ENCODE measurements around the gene OR4S1.
"Not testable (repeated sequence)": the region's sequence is repeated elsewhere in the genome, so short reads cannot be mapped to it uniquely, and the experiment has no call there.

The OR4S1 gene, protein sequence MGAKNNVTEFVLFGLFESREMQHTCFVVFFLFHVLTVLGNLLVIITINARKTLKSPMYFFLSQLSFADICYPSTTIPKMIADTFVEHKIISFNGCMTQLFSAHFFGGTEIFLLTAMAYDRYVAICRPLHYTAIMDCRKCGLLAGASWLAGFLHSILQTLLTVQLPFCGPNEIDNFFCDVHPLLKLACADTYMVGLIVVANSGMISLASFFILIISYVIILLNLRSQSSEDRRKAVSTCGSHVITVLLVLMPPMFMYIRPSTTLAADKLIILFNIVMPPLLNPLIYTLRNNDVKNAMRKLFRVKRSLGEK

DNA sequence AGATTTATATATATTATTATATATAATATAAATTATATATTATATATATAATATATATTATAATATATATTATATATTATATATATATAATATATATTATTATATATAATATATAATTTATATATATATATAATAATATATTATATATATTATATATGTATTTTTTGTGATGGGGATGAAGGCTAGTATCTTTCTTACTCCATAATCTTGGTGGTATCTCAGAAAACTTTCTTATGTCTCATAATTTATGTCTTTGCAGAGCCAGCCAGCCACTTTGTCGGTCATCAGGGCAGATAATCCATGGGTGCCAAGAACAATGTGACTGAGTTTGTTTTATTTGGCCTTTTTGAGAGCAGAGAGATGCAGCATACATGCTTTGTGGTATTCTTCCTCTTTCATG, at the start of gene OR4S1:
Gene OR4S1, plus strand, starts transcription at position 301 of the 400 bp plus-strand sequence. Its CDS starts 0 bp downstream, at position 301.
- Histone ChIP-seq H3K27me3 (ENCODE audit: control insufficient read depth, insufficient read depth, low read length) (no peaks in the 10 kb centered on the region), H3K4me1 (ENCODE audit: control insufficient read depth, low read depth, low read length) (no peaks in the 10 kb centered on the region), H3K9me3 (ENCODE audit: control insufficient read depth, low read depth, low read length) (peaks cover 47% of the 10 kb centered on the region), H3K36me3 (ENCODE audit: control insufficient read depth, low read depth, low read length) (no peaks in the 10 kb centered on the region), H3K4me3 (ENCODE audit: low read length) (no peak within 1 kb of the TSS), H3K27ac (ENCODE audit: low read length) (no peak within 1 kb of the TSS), H3K9ac (ENCODE audit: low read length) (no peak within 1 kb of the TSS)

DNA sequence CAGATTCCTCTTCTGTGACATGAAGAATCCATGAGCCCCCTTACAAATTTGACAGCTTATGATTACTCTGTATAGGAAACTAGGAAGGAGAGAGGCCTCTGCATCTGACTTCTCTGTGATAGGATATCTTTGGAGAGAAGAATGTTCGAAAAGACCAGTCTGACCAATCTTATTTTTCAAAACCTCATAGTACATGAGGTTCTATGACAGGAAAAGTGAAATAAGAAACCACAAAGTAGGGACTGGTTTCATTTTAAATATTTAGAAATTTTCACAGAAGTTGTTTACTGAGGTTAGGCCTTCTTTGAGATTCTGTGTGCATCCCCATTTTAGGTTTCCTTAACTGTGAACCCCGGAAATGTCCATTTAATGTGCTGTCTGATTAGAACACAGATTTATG, 44.4 kb upstream of the OR4S1 start:
- Histone ChIP-seq H3K9me3 (ENCODE audit: control insufficient read depth, low read depth, low read length) (peaks cover 61% of the 10 kb centered on the region), H3K9ac (ENCODE audit: low read length) (no peak overlapping the region), H3K36me3 (ENCODE audit: control insufficient read depth, low read depth, low read length) (no peaks in the 10 kb centered on the region), H3K27me3 (ENCODE audit: control insufficient read depth, insufficient read depth, low read length) (no peaks in the 10 kb centered on the region), H3K27ac (ENCODE audit: low read length) (no peak overlapping the region), H3K4me1 (ENCODE audit: control insufficient read depth, low read depth, low read length) (no peaks in the 10 kb centered on the region), H3K4me3 (ENCODE audit: low read length) (no peak overlapping the region)

DNA sequence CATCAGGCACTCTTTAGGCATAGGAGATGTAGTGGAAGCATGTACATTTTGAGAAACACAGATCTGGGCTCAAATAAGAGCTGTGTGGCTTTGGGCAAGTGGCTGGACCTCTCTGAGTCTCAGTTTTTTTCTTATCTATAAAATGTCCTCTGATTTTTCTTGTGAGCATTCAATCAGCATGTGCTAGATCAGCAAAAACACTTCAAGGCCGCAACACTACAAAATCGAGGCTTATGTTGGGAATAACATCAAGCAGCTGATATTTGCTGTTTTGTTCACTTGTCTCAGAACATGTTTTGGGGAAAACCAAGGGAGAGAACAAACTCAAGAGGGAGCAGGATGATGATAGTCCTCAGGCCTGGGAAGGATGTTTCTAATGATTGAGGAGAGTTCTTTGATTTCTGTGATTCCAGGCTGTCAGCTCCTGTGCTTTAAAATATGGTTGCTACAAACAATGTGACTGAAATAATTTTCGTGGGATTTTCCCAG, 42.6 kb upstream of the OR4S1 start, which contains the start of gene OR4X1:
Gene OR4X1, plus strand, starts transcription at position 439 of the 489 bp plus-strand sequence. Its CDS starts 0 bp downstream, at position 439.
- H3K36me3 ChIP-seq (ENCODE audit: control insufficient read depth, low read depth, low read length), result no peaks in the 10 kb centered on the region

DNA sequence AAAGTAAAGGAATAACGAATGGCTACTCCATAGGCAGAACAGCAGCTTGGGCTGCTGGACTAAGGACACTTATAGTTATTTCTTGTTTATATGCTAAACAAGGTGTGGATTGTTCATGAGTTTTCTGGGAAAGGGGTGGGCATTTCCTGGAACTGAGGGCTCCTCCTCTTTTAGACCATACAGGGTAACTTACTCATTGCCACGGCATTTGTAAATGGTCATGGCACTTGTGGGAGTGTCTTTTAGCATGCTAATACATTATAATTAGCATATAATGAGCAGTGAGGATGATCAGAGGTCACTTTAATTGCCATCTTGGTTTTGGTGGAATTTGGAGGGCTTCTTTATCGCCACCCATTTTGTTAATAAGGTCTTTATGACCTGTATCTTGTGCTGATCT, 35.4 kb upstream of the OR4S1 start:
- H3K9ac ChIP-seq (ENCODE audit: low read length), result no peak overlapping the region
- no peaks in the 10 kb centered on the region for H3K36me3 ChIP-seq (ENCODE audit: control insufficient read depth, low read depth, low read length)
- H3K4me3 ChIP-seq (ENCODE audit: low read length), result no peak overlapping the region
- no peaks in the 10 kb centered on the region for H3K27me3 ChIP-seq (ENCODE audit: control insufficient read depth, insufficient read depth, low read length)
- H3K27ac ChIP-seq (ENCODE audit: low read length), result no peak overlapping the region
- peaks cover 67% of the 10 kb centered on the region for H3K9me3 ChIP-seq (ENCODE audit: control insufficient read depth, low read depth, low read length)
- H3K4me1 ChIP-seq (ENCODE audit: control insufficient read depth, low read depth, low read length), result no peaks in the 10 kb centered on the region

More for the DNA sequence above, 42.6 kb upstream of the OR4S1 start, which contains the start of gene OR4X1:
- Histone ChIP-seq H3K9me3 (ENCODE audit: control insufficient read depth, low read depth, low read length) (peaks cover 53% of the 10 kb centered on the region), H3K9ac (ENCODE audit: low read length) (no peak within 1 kb of the TSS), H3K4me1 (ENCODE audit: control insufficient read depth, low read depth, low read length) (no peaks in the 10 kb centered on the region), H3K4me3 (ENCODE audit: low read length) (no peak within 1 kb of the TSS), H3K27ac (ENCODE audit: low read length) (no peak within 1 kb of the TSS), H3K27me3 (ENCODE audit: control insufficient read depth, insufficient read depth, low read length) (no peaks in the 10 kb centered on the region)

DNA sequence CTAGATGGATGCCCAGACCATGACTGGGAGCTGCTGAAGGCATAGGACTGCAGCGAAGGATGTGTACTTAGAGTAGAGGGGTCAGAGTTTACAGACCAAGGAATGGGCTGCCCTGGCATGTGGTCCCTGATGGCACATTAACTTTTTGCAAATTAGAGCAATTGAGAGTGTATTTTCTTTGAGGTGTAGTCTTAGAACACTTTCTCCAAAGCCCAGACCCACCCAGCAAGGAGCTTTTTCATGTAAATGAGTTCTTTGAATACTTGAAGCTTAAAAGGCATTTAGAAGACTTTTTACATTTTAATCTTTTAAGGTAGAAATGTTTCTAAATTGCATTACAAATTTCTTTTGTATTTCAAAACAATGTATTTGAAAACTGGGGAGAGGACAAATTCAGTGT, 33.4 kb upstream of the OR4S1 start:
- no peak overlapping the region for H3K9ac ChIP-seq (ENCODE audit: low read length)
- no peak overlapping the region for H3K4me3 ChIP-seq (ENCODE audit: low read length)
- no peaks in the 10 kb centered on the region for H3K4me1 ChIP-seq (ENCODE audit: control insufficient read depth, low read depth, low read length)
- H3K27ac ChIP-seq (ENCODE audit: low read length), result no peak overlapping the region
- H3K9me3 ChIP-seq (ENCODE audit: control insufficient read depth, low read depth, low read length), result peaks cover 64% of the 10 kb centered on the region
- H3K27me3 ChIP-seq (ENCODE audit: control insufficient read depth, insufficient read depth, low read length), result no peaks in the 10 kb centered on the region
- H3K36me3 ChIP-seq (ENCODE audit: control insufficient read depth, low read depth, low read length), result no peaks in the 10 kb centered on the region

- no peak overlapping the region for H3K4me3 ChIP-seq (ENCODE audit: low read length)
- H3K9ac ChIP-seq (ENCODE audit: low read length), result no peak overlapping the region
- no peak overlapping the region for H3K27ac ChIP-seq (ENCODE audit: low read length)
- no peaks in the 10 kb centered on the region for H3K36me3 ChIP-seq (ENCODE audit: control insufficient read depth, low read depth, low read length)
- H3K27me3 ChIP-seq (ENCODE audit: control insufficient read depth, insufficient read depth, low read length), result no peaks in the 10 kb centered on the region
- H3K9me3 ChIP-seq (ENCODE audit: control insufficient read depth, low read depth, low read length), result peaks cover 52% of the 10 kb centered on the region
- H3K4me1 ChIP-seq (ENCODE audit: control insufficient read depth, low read depth, low read length), result no peaks in the 10 kb centered on the region
Observed at GRCh38 chr11:48307760-48308386, 1.9 kb downstream of the OR4S1 start.

- H3K27me3 ChIP-seq (ENCODE audit: control insufficient read depth, insufficient read depth, low read length); H3K36me3 ChIP-seq (ENCODE audit: control insufficient read depth, low read depth, low read length); H3K27ac ChIP-seq (ENCODE audit: low read length); H3K9ac ChIP-seq (ENCODE audit: low read length); H3K4me3 ChIP-seq (ENCODE audit: low read length); H3K4me1 ChIP-seq (ENCODE audit: control insufficient read depth, low read depth, low read length): not testable (repeated sequence)
- peaks cover 71% of the 10 kb centered on the region for H3K9me3 ChIP-seq (ENCODE audit: control insufficient read depth, low read depth, low read length)
Observed at GRCh38 chr11:48313590-48313989, 7.6 kb downstream of the OR4S1 start.

DNA sequence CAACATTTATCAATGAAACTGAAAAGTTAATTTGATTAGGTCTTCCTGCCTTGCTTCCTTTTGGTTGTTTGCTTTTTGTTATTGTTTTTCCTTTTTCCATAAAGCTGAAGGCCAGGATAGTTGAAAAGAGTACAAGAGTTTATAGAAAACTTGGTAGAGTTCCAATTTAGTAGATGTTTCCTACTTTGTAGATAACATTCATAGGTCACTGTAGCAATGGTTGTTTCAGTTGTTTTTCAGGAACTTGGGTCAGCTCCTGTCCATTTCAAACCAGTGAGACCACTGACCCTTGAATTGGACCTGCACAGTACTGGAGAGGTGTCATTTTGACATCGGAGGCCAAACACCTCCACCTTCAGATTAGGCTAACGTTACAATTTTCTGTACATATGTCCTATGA, 13.8 kb downstream of the OR4S1 start:
- H3K36me3 ChIP-seq (ENCODE audit: control insufficient read depth, low read depth, low read length); H3K9ac ChIP-seq (ENCODE audit: low read length); H3K4me3 ChIP-seq (ENCODE audit: low read length); H3K4me1 ChIP-seq (ENCODE audit: control insufficient read depth, low read depth, low read length); H3K27me3 ChIP-seq (ENCODE audit: control insufficient read depth, insufficient read depth, low read length); H3K27ac ChIP-seq (ENCODE audit: low read length): not testable (repeated sequence)
- peaks cover 71% of the 10 kb centered on the region for H3K9me3 ChIP-seq (ENCODE audit: control insufficient read depth, low read depth, low read length)

GRCh38 chr11:48324620-48325019, 18.6 kb downstream of the OR4S1 start, which contains the start of gene OR4C3:
Gene OR4C3 (plus strand): TSS chr11:48324920. CDS start chr11:48325022, 102 bp downstream.
- H3K4me3 ChIP-seq (ENCODE audit: low read length); H3K4me1 ChIP-seq (ENCODE audit: control insufficient read depth, low read depth, low read length); H3K27me3 ChIP-seq (ENCODE audit: control insufficient read depth, insufficient read depth, low read length); H3K9ac ChIP-seq (ENCODE audit: low read length); H3K36me3 ChIP-seq (ENCODE audit: control insufficient read depth, low read depth, low read length); H3K27ac ChIP-seq (ENCODE audit: low read length): not testable (repeated sequence)
- peaks cover 59% of the 10 kb centered on the region for H3K9me3 ChIP-seq (ENCODE audit: control insufficient read depth, low read depth, low read length)

DNA sequence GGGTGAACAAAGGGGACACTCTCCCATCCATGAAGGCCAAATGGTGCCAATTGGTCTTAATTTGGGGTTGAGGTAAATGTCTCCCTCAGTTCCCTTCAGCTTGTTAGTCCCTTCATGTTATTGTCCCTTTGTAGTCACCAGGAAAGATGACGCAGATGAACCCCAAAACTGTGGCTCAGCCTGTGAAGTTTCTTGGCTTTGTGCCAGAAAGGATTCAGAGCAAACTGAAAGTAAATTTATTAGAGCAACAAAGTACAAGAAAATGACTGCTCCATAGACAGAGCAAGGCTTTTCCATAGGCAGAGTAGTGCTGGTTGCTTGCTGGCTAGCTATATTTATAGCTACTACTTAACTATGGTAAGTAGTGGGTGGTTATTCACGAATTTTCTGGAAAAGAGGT, 35.4 kb downstream of the OR4S1 start:
- H3K9me3 ChIP-seq (ENCODE audit: control insufficient read depth, low read depth, low read length), result peaks cover 72% of the 10 kb centered on the region

GRCh38 chr11:48342505-48342904, 36.5 kb downstream of the OR4S1 start:
- not testable (repeated sequence) for H3K4me3 ChIP-seq (ENCODE audit: low read length); H3K9ac ChIP-seq (ENCODE audit: low read length); H3K27ac ChIP-seq (ENCODE audit: low read length); H3K4me1 ChIP-seq (ENCODE audit: control insufficient read depth, low read depth, low read length); H3K27me3 ChIP-seq (ENCODE audit: control insufficient read depth, insufficient read depth, low read length); H3K36me3 ChIP-seq (ENCODE audit: control insufficient read depth, low read depth, low read length)
- peaks cover 61% of the 10 kb centered on the region for H3K9me3 ChIP-seq (ENCODE audit: control insufficient read depth, low read depth, low read length)

More for the DNA sequence above, 35.4 kb downstream of the OR4S1 start:
- H3K4me1 ChIP-seq (ENCODE audit: control insufficient read depth, low read depth, low read length), result no peaks in the 10 kb centered on the region
- no peak overlapping the region for H3K27ac ChIP-seq (ENCODE audit: low read length)
- no peak overlapping the region for H3K4me3 ChIP-seq (ENCODE audit: low read length)
- H3K36me3 ChIP-seq (ENCODE audit: control insufficient read depth, low read depth, low read length), result no peaks in the 10 kb centered on the region
- H3K27me3 ChIP-seq (ENCODE audit: control insufficient read depth, insufficient read depth, low read length), result no peaks in the 10 kb centered on the region
- H3K9ac ChIP-seq (ENCODE audit: low read length), result no peak overlapping the region

All from iPS-18a (cell line).